H1 (cell line): ENCODE data around the gene BIN1. TPM values are rescaled to one million over a fixed set of nuclear protein-coding genes. Genes with fewer than 3 reads are reported as not detected.

Source experiments
- HDAC2 ChIP-seq, 2 experiments: fragments of 300-600 bp in 1 of 2; sonication (generic) in 1 of 2; IDR thresholded peaks; 2 replicates each; pipeline ENCODE4 v1.6.1; 2011 to 2012; ENCODE audit warnings: low read depth in 2 of 2, low read length in 2 of 2, mild to moderate bottlenecking in 2 of 2, moderate library complexity in 2 of 2, borderline replicate concordance in 1 of 2, inconsistent platforms in 1 of 2
- SIX5 ChIP-seq: IDR thresholded peaks from 2 replicates; pipeline ENCODE4 v1.6.1; 2011; ENCODE audit warnings: mild to moderate bottlenecking, low read depth, low read length
- TCF12 ChIP-seq: IDR thresholded peaks from 2 replicates; pipeline ENCODE4 v1.6.1; 2011; ENCODE audit warnings: low read depth, mild to moderate bottlenecking, low read length
- polyA plus RNA-seq, 7 experiments: library from polyadenylated mRNA; depleted of rRNA in 3 of 7; stranded (reverse) in 5 of 7; unstranded in 2 of 7; fragments of >200 nt in 5 of 7; fragments of 200-250 nt in 2 of 7; gene quantifications; 1 replicate in 5 of 7; 2 replicates in 1 of 7; 4 replicates in 1 of 7; pipeline versions ENCODE4 v1.2.1 to v1.2.3, GENCODE V29; 2011 to 2013; ENCODE audit warnings: missing spikeins in 2 of 7, mixed read lengths in 2 of 7
- total RNA-seq: library from RNA; stranded (reverse); fragmentation: NEBNext Ultra II Directional; extraction: Animal tissue kit (Norgen Biotek cat#: 25700); gene quantifications from 2 replicates; pipeline ENCODE4 v1.2.1, GENCODE V29; 2021

Gene BIN1
- total and polyA plus RNA-seq, 2 of the 8 experiments (the other 6 are each of a cell fraction or from before 2014, with no cell fraction given): 23.6 to 35.6 TPM

DNA sequence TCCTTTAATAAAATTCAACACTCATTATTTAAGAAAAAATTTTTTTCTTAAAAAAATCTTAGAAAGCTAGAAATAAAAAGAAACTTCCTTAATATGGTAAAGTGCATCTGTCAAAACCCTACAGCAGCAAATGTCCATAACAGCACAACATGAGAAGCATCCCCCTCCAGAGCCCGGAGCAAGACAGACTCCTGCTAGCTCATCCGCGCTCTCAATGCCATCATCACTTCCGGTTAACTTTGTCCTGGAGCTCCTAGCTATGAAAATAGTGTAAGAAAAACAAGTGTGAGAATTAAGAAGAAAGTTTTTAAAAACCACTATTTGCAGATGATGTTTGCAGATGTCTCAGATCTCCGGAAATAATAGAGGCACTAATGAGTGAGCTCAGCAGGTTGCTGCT lies 105.2 kb downstream of the BIN1 start (continued):
- TF ChIP-seq HDAC2 (IDR thresholded peaks at IDR 0.05; ENCODE audit: borderline replicate concordance in 1 of 2, low read depth in 2 of 2, low read length in 2 of 2): no peak
- TF ChIP-seq TCF12: no peak
- TF ChIP-seq SIX5: no peak
